GM19328 (cell line): ENCODE data around the gene TBC1D26.
"Not testable (repeated sequence)": the region's sequence is repeated elsewhere in the genome, so short reads cannot be mapped to it uniquely, and the experiment has no call there.

Experiments
- ATAC-seq: cut with Tn5 transposase; IDR thresholded peaks from one replicate; pipeline ENCODE4 v1.9.1; 2021; ENCODE audit warnings: mild to moderate bottlenecking, moderate library complexity; ENCODE audit not compliant: unreplicated experiment

TBC1D26 gene

DNA sequence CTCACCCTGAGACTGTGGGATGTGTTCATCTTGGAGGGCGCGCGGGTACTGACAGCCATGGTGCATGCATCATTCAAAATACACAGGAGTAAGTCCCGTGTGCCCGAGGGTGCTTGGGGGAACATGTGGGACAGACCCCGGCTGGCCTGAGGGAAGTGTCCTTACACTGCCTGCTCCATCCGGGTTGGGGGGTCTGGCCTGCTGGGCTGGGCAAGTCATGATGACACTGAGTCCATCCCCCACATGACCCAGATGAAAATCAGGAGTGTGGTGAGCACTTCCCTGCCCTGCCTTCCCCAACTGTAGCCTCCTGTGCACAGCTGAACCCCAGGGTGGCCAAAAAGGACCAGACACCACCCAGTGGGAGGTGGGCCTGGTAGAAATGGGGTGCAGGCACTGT, 10.8 kb downstream of the TBC1D26 start:
- no peak for ATAC-seq

DNA sequence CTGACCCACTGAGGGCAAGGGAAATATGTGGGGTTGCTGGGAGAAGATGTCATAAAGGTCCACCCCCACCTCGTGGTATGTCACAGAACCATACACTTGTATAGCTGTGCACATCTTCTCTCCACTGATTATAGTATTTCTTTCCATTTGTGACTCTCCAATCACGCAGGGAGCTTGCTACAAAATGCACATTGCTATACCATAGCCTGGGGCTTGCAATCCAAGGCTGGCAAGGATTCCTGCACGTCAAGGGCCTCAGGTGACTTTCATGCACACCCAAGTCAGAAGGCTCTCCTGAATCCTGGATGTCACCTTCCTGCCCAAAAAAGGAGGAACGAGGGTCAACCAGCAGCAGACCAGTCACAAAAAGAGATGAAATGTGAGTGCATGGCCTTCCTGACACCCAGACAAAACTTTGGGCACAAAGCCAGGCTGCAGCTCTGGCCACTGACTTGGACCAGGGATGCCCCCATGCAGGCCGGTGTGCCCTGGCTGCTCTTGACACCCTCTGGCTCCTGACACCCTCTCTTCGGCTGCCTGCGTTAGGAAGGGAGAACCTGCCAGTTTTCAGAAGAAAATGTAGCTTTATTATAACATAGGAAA, 12.1 kb downstream of the TBC1D26 start:
- no peak for ATAC-seq

DNA sequence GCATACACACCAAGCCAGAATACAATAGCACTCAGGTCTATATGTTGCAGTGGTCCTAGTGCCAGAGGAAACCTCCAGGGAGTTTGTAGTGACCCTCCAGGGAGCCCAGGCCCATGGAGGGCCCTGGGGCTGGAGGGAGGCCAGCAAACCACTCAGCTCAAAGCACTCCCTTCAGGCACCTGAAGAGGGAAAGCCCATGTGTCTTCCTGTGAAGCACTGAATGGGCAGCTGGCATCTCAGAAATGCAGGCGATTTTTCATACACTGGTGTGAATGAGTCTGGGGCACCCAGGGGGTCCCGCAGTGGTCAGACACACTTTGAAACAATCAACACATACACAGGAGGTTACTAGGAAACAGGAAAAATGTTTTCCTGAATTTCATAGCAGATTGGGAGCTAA, 12.8 kb downstream of the TBC1D26 start:
- ATAC-seq, result no peak

GRCh38 chr17:15749403-15749802, 17.3 kb downstream of the TBC1D26 start:
- not testable (repeated sequence) for ATAC-seq

GRCh38 chr17:15768865-15769533, 36.9 kb downstream of the TBC1D26 start:
- ATAC-seq, result not testable (repeated sequence)

DNA sequence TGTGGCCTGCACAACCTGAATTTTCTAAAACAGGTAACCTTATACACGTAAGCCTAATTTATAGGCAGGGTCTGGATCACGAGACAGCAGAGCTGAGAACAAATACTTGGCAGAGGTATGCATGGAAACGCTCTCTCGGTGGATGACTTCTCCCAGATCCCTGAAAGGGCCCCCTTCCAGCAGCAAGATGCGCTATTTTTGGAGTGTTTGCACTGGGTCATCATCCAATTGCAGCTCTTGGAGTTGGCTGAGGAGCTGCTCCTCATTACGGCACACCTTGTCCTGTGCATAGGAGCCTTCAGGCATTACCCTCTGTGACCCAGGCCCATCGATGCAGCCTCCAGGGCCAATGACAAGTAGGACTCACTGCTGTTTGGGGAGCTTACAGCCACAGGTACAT, 38.6 kb downstream of the TBC1D26 start:
- not testable (repeated sequence) for ATAC-seq

- ATAC-seq, result no peak
Measured at GRCh38 chr17:15776871-15777270, 44.8 kb downstream of the TBC1D26 start.

- no peak for ATAC-seq
Measured at GRCh38 chr17:15777297-15777696, 45.2 kb downstream of the TBC1D26 start.

GRCh38 chr17:15777717-15778116, 45.6 kb downstream of the TBC1D26 start:
- no peak for ATAC-seq

DNA sequence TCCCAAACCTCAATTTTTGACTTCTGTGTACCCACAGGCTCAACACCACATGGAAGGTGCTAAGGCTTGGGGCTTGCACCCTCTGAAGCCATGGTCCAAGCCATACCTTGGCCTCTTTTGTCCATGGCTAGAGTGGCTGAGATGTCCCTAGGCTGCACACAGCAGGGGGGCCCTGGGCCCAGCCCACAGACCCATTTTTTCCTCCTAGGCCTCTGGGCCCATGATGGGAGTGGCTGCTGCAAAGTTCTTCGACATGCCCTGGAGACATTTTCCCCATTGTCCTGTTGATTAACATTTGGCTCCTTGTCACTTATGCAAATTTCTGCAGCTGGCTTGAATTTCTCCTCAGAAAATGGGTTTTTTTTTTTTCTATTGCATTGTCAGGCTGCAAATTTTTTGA, 47.0 kb downstream of the TBC1D26 start:
- ATAC-seq, result no peak

GRCh38 chr17:15780188-15780587, 48.1 kb downstream of the TBC1D26 start:
- ATAC-seq, result no peak

DNA sequence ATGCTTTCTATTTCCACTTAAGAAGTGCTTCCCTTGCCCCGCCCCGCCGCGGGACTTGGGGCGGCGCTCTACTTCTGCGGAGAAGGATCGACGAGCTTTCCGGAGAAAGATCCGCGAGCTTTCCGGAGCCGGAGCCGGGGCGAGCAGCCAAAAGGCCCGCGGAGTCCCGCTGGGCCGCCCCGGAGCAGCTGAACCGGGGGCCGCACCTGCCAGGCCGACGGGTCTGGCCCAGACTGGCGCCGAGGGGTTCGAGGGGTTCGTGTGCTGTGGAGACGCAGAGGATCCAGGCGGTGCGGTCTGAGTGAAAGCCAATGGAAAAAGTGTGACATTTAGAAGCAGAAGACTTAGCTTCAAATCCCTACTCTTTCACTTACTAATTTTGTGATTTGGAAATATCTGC, 50.8 kb downstream of the TBC1D26 start:
- no peak for ATAC-seq

GRCh38 chr17:15783461-15783860, 51.4 kb downstream of the TBC1D26 start:
- no peak for ATAC-seq

DNA sequence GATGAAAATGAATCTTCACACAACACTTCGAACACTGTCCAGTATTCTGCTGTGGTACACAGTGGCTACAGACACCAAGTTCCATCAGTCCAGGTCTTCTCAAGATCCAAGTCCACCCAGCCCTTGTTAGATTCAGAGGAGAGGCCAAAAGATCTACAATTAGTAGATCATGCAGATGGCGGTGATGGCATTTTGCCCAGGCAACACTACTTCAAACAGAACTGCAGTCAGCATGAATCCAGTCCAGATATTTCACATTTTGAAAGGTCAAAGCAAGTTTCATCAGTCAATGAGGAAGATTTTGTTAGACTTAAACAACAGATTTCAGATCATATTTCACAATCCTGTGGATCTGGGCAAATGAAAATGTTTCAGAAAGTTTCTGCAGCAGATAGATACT, 52.3 kb downstream of the TBC1D26 start:
- not testable (repeated sequence) for ATAC-seq

- ATAC-seq, result not testable (repeated sequence)
Measured at GRCh38 chr17:15787363-15788075, 55.4 kb downstream of the TBC1D26 start.

DNA sequence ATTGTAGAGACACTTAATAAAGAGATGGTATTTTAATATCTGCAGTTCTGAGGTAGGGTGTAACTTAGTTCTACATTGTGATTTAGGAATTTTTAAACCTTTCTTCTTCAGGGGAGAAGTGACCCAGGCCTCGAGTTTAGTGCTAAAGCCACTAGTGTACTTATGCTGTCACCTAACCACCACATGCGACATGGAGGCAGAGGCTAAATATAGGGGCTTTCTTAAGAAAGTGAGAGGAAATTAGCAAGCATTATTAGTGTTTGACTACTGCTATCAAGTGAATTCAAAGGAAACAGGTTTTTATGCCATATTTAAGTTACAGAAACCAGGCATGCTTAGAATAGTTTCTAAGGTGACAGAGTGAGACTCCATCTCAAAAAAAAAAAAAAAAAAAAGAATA, 56.3 kb downstream of the TBC1D26 start:
- ATAC-seq, result not testable (repeated sequence)
